Sigmoid colon (tissue), 7 donors: ENCODE measurements around the gene MB. TPM values are rescaled to one million over a fixed set of nuclear protein-coding genes. Genes with fewer than 3 reads are reported as not detected.
A peak's percentile ranks its signal among the peaks of the same experiment; 100 is the strongest.

Experiments
- DNase-seq: peaks from one replicate; pipeline ENCODE4 v3.0.0-alpha.2; 2019
- H3K27ac ChIP-seq, 4 donors: fragments of 200-600 bp; sonication (generic); one replicate each; pipeline ENCODE4 v1.5.1; 2016 to 2019; ENCODE audit warnings: mild to moderate bottlenecking in 1 of 4
- H3K27me3 ChIP-seq, 3 donors: fragments of 200-600 bp; sonication (generic); one replicate each; pipeline ENCODE4 v1.5.1; 2019; ENCODE audit warnings: mild to moderate bottlenecking in 1 of 3
- H3K36me3 ChIP-seq, 4 donors: fragments of 200-600 bp; sonication (generic); one replicate each; pipeline ENCODE4 v1.5.1; 2016 to 2019
- H3K4me1 ChIP-seq, 4 donors: fragments of 200-600 bp; sonication (generic); one replicate each; pipeline ENCODE4 v1.5.1; 2017 to 2019
- H3K4me3 ChIP-seq, 4 donors: fragments of 200-600 bp; sonication (generic); one replicate each; pipeline ENCODE4 v1.5.1; 2017 to 2019; ENCODE audit warnings: mild to moderate bottlenecking in 2 of 4, moderate library complexity in 1 of 4
- H3K9me3 ChIP-seq, 4 donors: fragments of 200-600 bp in 3 of 4; sonication (generic) in 3 of 4; one replicate each; pipeline versions ENCODE4 v1.5.1 to v1.6.1; 2013 to 2019
- EP300 ChIP-seq, 4 donors: sonication (generic); formaldehyde crosslinking; IDR thresholded peaks; one replicate each; pipeline ENCODE4 v1.6.1; 2017; ENCODE audit warnings: antibody characterized with exemption in 4 of 4
- POLR2A ChIP-seq, 2 donors: fragments of 450-650 bp; IDR thresholded peaks; one replicate each; pipeline ENCODE4 v1.6.1; 2016; ENCODE audit warnings: antibody characterized with exemption in 2 of 2, mild to moderate bottlenecking in 2 of 2, moderate library complexity in 2 of 2
- POLR2AphosphoS5 ChIP-seq, 4 donors: sonication (generic); formaldehyde crosslinking; IDR thresholded peaks; one replicate each; pipeline ENCODE4 v1.6.1; 2017; ENCODE audit warnings: antibody characterized with exemption in 4 of 4
- WGBS, 2 donors: extraction: QIAGEN DNeasy Blood & Tissue Kit; methylation state at CpG; one replicate each; pipeline ENCODE4 v1.1.7; 2013; 5-methylcytosine and 5-hydroxymethylcytosine counted together
- intact Hi-C: fragments of 100-400 bp; cut with DNase I; formaldehyde crosslinking; loops from one replicate; pipeline ENCODE4 v1.15.1; 2023
- polyA plus RNA-seq, 3 donors: library from polyadenylated mRNA; stranded (reverse); fragments of 200-250 nt; gene quantifications; one replicate each; pipeline ENCODE4 v1.2.3, GENCODE V29; 2013
- total RNA-seq, 4 donors: library from RNA; depleted of rRNA; stranded (reverse); fragments of >200 nt; gene quantifications; one replicate each; pipeline ENCODE4 v1.1.0, GENCODE V29; 2016
- TF ChIP-seq, protein P1 (sequence below), 4 experiments: fragments of 450-650 bp in 3 of 4; fragments of 200-600 bp in 1 of 4; IDR thresholded peaks; one replicate each; pipeline ENCODE4 v1.5.1; 2016 to 2019; ENCODE audit warnings: antibody characterized with exemption in 4 of 4, mild to moderate bottlenecking in 3 of 4, moderate library complexity in 2 of 4
- donor health status: healthy with polysubstance abuse.
- donor health status: Bipolar disorder and iron deficiency.
- donor health status: healthy.

MB gene
- total and polyA plus RNA-seq, 7 donors = 0.68 to 84.7 (median 10.3) TPM; not detected in 1

DNA sequence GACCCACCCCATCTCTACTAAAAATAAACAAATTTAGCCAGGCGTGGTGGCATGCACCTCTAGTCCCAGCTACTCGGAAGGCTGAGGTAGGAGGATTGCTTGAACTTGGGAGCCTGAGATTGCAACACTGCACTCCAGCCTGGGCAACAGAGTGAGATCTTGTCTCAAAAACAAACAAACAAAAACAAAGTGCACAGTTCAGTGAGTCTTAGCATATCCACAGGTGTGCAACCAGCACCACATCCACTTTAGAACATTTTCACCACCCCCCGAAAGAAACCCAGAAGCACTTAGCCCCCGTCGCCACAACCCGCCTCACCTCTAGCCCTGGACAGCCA is 27.4 kb downstream of the MB start:
- WGBS, 2 donors = 75 to 81% methylated on average over 6 of the region's 6 CpGs
- no peak for DNase-seq
- TF ChIP-seq POLR2A (IDR thresholded peaks at IDR 0.05) = no peak
- intact Hi-C loops = no loop called here
- H3K9me3 ChIP-seq = no peaks in the 10 kb centered on the region
- H3K4me3 ChIP-seq = no peak overlapping the region
- H3K27ac ChIP-seq = peak overlapping the region in 3 of 4 donors; percentile 48 to 74 (median 73)
- H3K36me3 ChIP-seq = no peaks in the 10 kb centered on the region
- no peaks in the 10 kb centered on the region for H3K27me3 ChIP-seq
- H3K4me1 ChIP-seq = peaks cover 0 to 66% (median 48%) of the 10 kb centered on the region in 4 donors

DNA sequence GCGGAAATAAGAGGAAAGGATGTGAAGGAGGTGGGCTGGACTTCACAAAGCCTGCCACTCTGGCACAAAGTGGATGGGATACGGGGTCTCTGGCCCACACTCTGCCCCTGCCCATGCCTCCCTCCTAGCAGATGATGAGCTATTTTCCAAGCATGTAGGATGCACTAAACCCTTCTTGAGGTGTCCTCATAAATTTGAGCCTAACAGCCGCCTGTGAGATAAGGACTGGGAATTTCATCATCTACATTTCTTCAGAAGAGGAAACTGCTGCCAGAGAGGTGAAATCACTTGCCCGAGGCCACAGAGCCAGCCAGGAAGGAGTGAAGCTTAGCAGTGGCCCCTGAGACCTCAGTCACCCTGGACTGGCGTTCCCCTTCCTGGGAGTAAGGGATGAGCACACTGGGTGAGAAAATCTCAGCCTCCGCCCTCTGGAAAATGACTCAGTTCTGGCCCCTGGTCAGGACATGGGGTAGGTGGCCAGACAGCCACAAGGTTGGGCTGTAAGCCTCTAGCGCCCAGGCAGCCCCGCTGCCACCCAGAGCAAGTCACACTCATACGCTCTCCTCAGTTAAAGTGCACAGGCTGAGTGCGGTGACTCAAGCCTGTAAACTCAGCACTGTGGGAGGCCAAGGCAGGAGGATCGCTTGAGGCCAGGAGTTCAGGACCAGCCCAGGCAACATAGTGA is 27.9 kb downstream of the MB start:
- H3K36me3 ChIP-seq = no peaks in the 10 kb centered on the region
- DNase-seq = peak; percentile 80
- peak overlapping the region; percentile 46 to 74 (median 60) for H3K27ac ChIP-seq
- H3K9me3 ChIP-seq = no peaks in the 10 kb centered on the region
- no peak overlapping the region for H3K4me3 ChIP-seq
- intact Hi-C loops = no loop called here
- 76 to 82% methylated on average over 11 of the region's 11 CpGs for WGBS, 2 donors
- H3K4me1 ChIP-seq = peaks cover 0 to 65% (median 47%) of the 10 kb centered on the region in 4 donors
- no peaks in the 10 kb centered on the region for H3K27me3 ChIP-seq
- TF ChIP-seq, protein P1, sequence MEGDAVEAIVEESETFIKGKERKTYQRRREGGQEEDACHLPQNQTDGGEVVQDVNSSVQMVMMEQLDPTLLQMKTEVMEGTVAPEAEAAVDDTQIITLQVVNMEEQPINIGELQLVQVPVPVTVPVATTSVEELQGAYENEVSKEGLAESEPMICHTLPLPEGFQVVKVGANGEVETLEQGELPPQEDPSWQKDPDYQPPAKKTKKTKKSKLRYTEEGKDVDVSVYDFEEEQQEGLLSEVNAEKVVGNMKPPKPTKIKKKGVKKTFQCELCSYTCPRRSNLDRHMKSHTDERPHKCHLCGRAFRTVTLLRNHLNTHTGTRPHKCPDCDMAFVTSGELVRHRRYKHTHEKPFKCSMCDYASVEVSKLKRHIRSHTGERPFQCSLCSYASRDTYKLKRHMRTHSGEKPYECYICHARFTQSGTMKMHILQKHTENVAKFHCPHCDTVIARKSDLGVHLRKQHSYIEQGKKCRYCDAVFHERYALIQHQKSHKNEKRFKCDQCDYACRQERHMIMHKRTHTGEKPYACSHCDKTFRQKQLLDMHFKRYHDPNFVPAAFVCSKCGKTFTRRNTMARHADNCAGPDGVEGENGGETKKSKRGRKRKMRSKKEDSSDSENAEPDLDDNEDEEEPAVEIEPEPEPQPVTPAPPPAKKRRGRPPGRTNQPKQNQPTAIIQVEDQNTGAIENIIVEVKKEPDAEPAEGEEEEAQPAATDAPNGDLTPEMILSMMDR (IDR thresholded peaks at IDR 0.05) = no peak
- TF ChIP-seq EP300 (IDR thresholded peaks at IDR 0.05) (no peak), POLR2A (IDR thresholded peaks at IDR 0.05) (no peak), POLR2AphosphoS5 (IDR thresholded peaks at IDR 0.05) (peak in 3 of 4 donors; percentile 18 to 45 (median 26))

DNA sequence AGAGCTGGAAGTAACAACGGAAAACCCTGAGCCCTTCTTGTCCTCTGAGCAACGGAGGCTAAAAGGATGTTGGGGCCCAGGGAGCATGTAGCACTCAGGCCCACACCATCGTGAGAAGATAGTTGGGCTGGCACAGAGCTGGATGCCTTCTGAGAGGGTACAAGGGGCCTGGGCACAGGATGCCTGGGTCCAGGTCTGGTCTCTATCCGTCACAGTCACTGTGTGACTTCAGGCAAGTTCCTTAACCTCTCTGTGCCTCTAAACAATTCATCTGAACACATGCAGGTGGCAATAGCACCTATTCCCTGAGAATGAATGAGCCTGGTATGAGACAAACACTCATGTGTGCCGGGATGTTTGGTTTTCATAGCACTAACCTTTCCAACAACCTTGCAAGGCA is 29.2 kb downstream of the MB start:
- intact Hi-C loops = loop anchor here (2.0 kb wide), 1 partner anchor 35 kb away; no protein-coding TSS in a partner anchor
- DNase-seq = no peak
- no peaks in the 10 kb centered on the region for H3K27me3 ChIP-seq
- H3K4me1 ChIP-seq = peaks cover 0 to 62% (median 40%) of the 10 kb centered on the region in 4 donors
- peak overlapping the region; percentile 46 to 74 (median 60) for H3K27ac ChIP-seq
- 70 to 83% methylated on average over 5 of the region's 5 CpGs for WGBS, 2 donors
- no peaks in the 10 kb centered on the region for H3K9me3 ChIP-seq
- no peak overlapping the region for H3K4me3 ChIP-seq
- TF ChIP-seq POLR2AphosphoS5 (IDR thresholded peaks at IDR 0.05) (no peak), EP300 (IDR thresholded peaks at IDR 0.05) (no peak), POLR2A (IDR thresholded peaks at IDR 0.05) (no peak)
- TF ChIP-seq, protein P1 (IDR thresholded peaks at IDR 0.05) = no peak
- H3K36me3 ChIP-seq = no peaks in the 10 kb centered on the region

DNA sequence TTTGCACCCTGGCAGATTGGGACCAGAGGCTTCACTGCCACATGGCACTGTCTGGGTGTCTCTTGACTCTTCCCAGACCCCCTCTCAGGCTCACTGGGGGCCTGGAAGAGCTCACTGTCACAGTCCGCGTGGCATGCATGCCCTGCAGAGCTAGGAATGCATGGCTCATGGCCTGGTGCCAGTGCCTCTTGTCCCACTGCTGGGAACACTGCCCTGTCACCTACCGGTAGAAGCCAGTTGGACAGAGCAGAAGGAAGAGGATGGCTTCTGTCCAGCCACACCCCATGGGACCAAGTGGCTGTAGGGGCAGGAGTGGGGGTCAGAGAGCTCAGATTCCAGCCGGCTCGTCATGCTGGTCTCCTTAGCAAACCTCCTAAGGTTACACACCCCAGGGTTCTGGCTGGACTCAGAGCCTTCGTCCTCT is 29.7 kb downstream of the MB start:
- intact Hi-C loops = loop anchor here (2.0 kb wide), 1 partner anchor 35 kb away; no protein-coding TSS in a partner anchor
- peak; percentile 86 for DNase-seq
- TF ChIP-seq, protein P1 (IDR thresholded peaks at IDR 0.05) = no peak
- TF ChIP-seq EP300 (IDR thresholded peaks at IDR 0.05) (peak in 2 of 4 donors; percentile 72 to 83), POLR2AphosphoS5 (IDR thresholded peaks at IDR 0.05) (peak; percentile 43 to 94 (median 88)), POLR2A (IDR thresholded peaks at IDR 0.05) (no peak)
- H3K36me3 ChIP-seq = no peaks in the 10 kb centered on the region
- peak overlapping the region; percentile 46 to 74 (median 60) for H3K27ac ChIP-seq
- H3K4me1 ChIP-seq = peaks cover 0 to 62% (median 40%) of the 10 kb centered on the region in 4 donors
- no peak overlapping the region for H3K4me3 ChIP-seq
- no peaks in the 10 kb centered on the region for H3K9me3 ChIP-seq
- H3K27me3 ChIP-seq = no peaks in the 10 kb centered on the region
- 45 to 69% methylated on average over 6 of the region's 6 CpGs for WGBS, 2 donors

DNA sequence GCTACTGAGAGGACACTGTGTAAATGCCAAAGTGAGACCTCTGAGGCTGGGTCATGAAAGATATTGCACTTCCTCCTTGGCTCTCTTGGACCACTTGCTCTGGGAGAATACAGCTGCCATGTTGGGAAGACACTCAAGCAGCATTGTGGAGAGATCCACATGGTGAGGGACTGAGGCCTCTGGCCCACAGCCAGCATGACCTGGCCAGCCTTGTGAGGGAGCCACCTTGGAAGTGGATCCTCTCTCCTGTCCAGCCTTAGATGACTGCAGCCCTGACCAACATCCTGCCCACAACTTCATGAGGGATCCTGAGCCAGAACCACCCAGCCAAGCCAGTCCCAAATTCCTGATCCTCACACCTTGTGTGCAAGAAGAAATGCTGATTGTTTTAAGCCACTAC is 30.4 kb downstream of the MB start:
- Histone ChIP-seq H3K27ac (peak overlapping the region in 3 of 4 donors; percentile 48 to 74 (median 73)), H3K27me3 (no peaks in the 10 kb centered on the region), H3K36me3 (no peaks in the 10 kb centered on the region), H3K9me3 (no peaks in the 10 kb centered on the region), H3K4me1 (peaks cover 0 to 62% (median 40%) of the 10 kb centered on the region in 4 donors), H3K4me3 (no peak overlapping the region)
- DNase-seq = no peak
- TF ChIP-seq, protein P1 (IDR thresholded peaks at IDR 0.05) = no peak
- TF ChIP-seq POLR2A (IDR thresholded peaks at IDR 0.05) (no peak), POLR2AphosphoS5 (IDR thresholded peaks at IDR 0.05) (no peak), EP300 (IDR thresholded peaks at IDR 0.05) (no peak)
- intact Hi-C loops = loop anchor here (2.0 kb wide), 1 partner anchor 36 kb away; no protein-coding TSS in a partner anchor
